ENCODE results near the gene CCL2.

The CCL2 gene

GRCh38 chr17:34265711-34266110 is 10.6 kb downstream of the CCL2 start:
- DNase-seq (ENCODE audit: low read depth in 2 of 2) = no peak

- no peak for DNase-seq (ENCODE audit: low read depth in 2 of 2)
Measured at GRCh38 chr17:34269969-34270368, 14.9 kb downstream of the CCL2 start, which contains the start of gene CCL7. TSS of gene CCL7 (plus strand) at chr17:34270221. CDS start at chr17:34270291, 70 bp downstream.

GRCh38 chr17:34275881-34276280 is 20.8 kb downstream of the CCL2 start:
- DNase-seq (ENCODE audit: low read depth in 2 of 2) = no peak

GRCh38 chr17:34276826-34277225 is 21.7 kb downstream of the CCL2 start:
- DNase-seq (ENCODE audit: low read depth in 2 of 2) = no peak

- no peak for DNase-seq (ENCODE audit: low read depth in 2 of 2)
Measured at GRCh38 chr17:34283571-34283970, 28.5 kb downstream of the CCL2 start.

GRCh38 chr17:34285286-34285792 is 30.3 kb downstream of the CCL2 start, which contains the start of gene CCL11:
TSS of gene CCL11 (plus strand) at chr17:34285742. CDS start at chr17:34285809, 67 bp downstream.
- no peak for DNase-seq (ENCODE audit: low read depth in 2 of 2)

GRCh38 chr17:34287875-34288274 is 32.8 kb downstream of the CCL2 start:
- DNase-seq (ENCODE audit: low read depth in 2 of 2) = no peak

GRCh38 chr17:34290586-34290985 is 35.5 kb downstream of the CCL2 start:
- no peak for DNase-seq (ENCODE audit: low read depth in 2 of 2)

GRCh38 chr17:34291721-34292348 is 36.8 kb downstream of the CCL2 start:
- DNase-seq (ENCODE audit: low read depth in 2 of 2) = no peak

GRCh38 chr17:34299027-34299426 is 43.9 kb downstream of the CCL2 start:
- DNase-seq (ENCODE audit: low read depth in 2 of 2) = no peak

- DNase-seq (ENCODE audit: low read depth in 2 of 2) = no peak
Measured at GRCh38 chr17:34299956-34300577, 45.0 kb downstream of the CCL2 start.

- no peak for DNase-seq (ENCODE audit: low read depth in 2 of 2)
Measured at GRCh38 chr17:34300652-34301370, 45.7 kb downstream of the CCL2 start.

GRCh38 chr17:34301986-34302385 is 46.9 kb downstream of the CCL2 start:
- no peak for DNase-seq (ENCODE audit: low read depth in 2 of 2)

- no peak for DNase-seq (ENCODE audit: low read depth in 2 of 2)
Measured at GRCh38 chr17:34302636-34303035, 47.6 kb downstream of the CCL2 start.

GRCh38 chr17:34303606-34304005 is 48.5 kb downstream of the CCL2 start:
- DNase-seq (ENCODE audit: low read depth in 2 of 2) = no peak

GRCh38 chr17:34305061-34305460 is 50.0 kb downstream of the CCL2 start:
- DNase-seq (ENCODE audit: low read depth in 2 of 2) = no peak

GRCh38 chr17:34305606-34306005 is 50.5 kb downstream of the CCL2 start:
- no peak for DNase-seq (ENCODE audit: low read depth in 2 of 2)

- no peak for DNase-seq (ENCODE audit: low read depth in 2 of 2)
Measured at GRCh38 chr17:34306466-34306865, 51.4 kb downstream of the CCL2 start.

All from stimulated activated CD4-positive, alpha-beta T cell treated with anti-CD3 and anti-CD28 coated beads, Interleukin-1b, Interleukin-23, amount 100 ng/mL, for 1 hour (primary cell).